ENCODE measurements around the gene ZBTB48.
"Not testable (repeated sequence)": the region's sequence is repeated elsewhere in the genome, so short reads cannot be mapped to it uniquely, and the experiment has no call there.

Gene ZBTB48

GRCh38 chr1:6592865-6593593 is 13.2 kb downstream of the ZBTB48 start:
- no peak for DNase-seq

- no peak for DNase-seq
These were observed 14.0 kb downstream of the ZBTB48 start for GRCh38 chr1:6593810-6594209.

GRCh38 chr1:6594977-6595740 is 15.4 kb downstream of the ZBTB48 start:
- DNase-seq, result no peak

GRCh38 chr1:6596351-6596750 is 16.6 kb downstream of the ZBTB48 start:
- no peak for DNase-seq

GRCh38 chr1:6596886-6597776 is 17.3 kb downstream of the ZBTB48 start:
- no peak for DNase-seq

GRCh38 chr1:6597777-6598131 is 18.0 kb downstream of the ZBTB48 start:
- no peak for DNase-seq

GRCh38 chr1:6599141-6599975 is 19.6 kb downstream of the ZBTB48 start:
- no peak for DNase-seq

- DNase-seq, result not testable (repeated sequence)
These were observed 20.2 kb downstream of the ZBTB48 start for GRCh38 chr1:6599991-6600390.

- DNase-seq, result no peak
These were observed 20.7 kb downstream of the ZBTB48 start for GRCh38 chr1:6600410-6601048.

- DNase-seq, result peak; percentile 42
These were observed 21.5 kb downstream of the ZBTB48 start for GRCh38 chr1:6601049-6601922.

- DNase-seq, result peak; percentile 26
These were observed 22.3 kb downstream of the ZBTB48 start for GRCh38 chr1:6601923-6602668.

GRCh38 chr1:6602669-6603237 is 23.0 kb downstream of the ZBTB48 start, which contains the start of gene KLHL21:
KLHL21 (minus strand) TSS chr1:6602869; CDS start chr1:6602817, 52 bp downstream.
- DNase-seq, result peak; percentile 57

- DNase-seq, result no peak
These were observed 23.6 kb downstream of the ZBTB48 start for GRCh38 chr1:6603238-6603914.

GRCh38 chr1:6603915-6604558 is 24.2 kb downstream of the ZBTB48 start:
- no peak for DNase-seq

GRCh38 chr1:6612641-6613360 is 33.0 kb downstream of the ZBTB48 start:
- peak; percentile 56 for DNase-seq

- peak; percentile 99 for DNase-seq
These were observed 33.7 kb downstream of the ZBTB48 start, which contains the start of gene PHF13 for GRCh38 chr1:6613361-6614018. PHF13 (plus strand) TSS chr1:6613731; CDS start chr1:6614067, 336 bp downstream.
